ENCODE measurements around the gene DDIT3.

DNA sequence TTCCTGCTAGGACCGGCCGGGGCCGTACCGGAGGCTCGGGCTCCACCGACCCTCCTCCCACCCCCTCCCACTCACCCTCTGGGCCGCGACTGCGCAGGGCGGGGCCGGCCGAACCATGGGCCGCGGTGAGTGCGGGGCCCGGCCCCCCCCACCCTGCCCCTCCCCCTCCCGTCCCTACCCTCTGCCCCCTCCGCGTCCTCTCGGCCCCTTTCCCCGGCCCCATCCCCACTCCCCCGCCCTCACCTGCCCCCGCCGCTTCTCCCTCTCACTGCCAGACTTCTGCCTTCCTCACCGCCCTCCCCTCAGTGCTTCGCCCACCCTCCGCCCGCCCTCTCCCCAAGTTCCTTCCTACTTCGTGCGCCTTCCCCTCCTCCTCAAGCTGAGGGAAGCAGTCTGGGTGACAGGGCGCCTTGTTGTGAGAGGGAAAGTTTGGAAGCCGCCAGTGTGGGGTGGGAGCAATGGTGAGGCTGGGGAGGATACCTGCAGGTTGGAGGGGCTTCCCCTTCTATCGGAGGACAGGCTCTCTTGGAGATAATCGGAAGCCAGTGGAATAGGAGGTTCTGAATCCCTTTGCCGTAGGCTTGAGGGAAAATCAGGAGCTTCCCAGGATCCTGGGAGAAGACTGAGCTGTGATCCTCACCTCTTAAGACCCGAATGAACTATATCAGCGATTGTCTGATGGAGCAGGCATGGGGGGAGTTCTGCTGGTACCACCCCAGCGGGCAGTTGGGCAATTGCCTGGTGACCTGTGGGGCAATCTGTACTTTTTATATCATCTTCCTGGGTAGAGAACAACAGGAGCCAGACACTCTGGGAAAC is 2.8 kb upstream of the DDIT3 start:
- TF ChIP-seq, protein P1, sequence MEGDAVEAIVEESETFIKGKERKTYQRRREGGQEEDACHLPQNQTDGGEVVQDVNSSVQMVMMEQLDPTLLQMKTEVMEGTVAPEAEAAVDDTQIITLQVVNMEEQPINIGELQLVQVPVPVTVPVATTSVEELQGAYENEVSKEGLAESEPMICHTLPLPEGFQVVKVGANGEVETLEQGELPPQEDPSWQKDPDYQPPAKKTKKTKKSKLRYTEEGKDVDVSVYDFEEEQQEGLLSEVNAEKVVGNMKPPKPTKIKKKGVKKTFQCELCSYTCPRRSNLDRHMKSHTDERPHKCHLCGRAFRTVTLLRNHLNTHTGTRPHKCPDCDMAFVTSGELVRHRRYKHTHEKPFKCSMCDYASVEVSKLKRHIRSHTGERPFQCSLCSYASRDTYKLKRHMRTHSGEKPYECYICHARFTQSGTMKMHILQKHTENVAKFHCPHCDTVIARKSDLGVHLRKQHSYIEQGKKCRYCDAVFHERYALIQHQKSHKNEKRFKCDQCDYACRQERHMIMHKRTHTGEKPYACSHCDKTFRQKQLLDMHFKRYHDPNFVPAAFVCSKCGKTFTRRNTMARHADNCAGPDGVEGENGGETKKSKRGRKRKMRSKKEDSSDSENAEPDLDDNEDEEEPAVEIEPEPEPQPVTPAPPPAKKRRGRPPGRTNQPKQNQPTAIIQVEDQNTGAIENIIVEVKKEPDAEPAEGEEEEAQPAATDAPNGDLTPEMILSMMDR (conservative IDR thresholded peaks at IDR 0.05 in 1 of 2, IDR thresholded peaks at IDR 0.05 in 1 of 2; ENCODE audit: low read depth in 1 of 2, low read length in 2 of 2): no peak
- no peak for TF ChIP-seq EZH2 (IDR thresholded peaks at IDR 0.05; ENCODE audit: low read length, missing control alignments)
